NCI-H1930 (cell line): ENCODE measurements around the gene KLHDC9.
"Not testable (repeated sequence)": the region's sequence is repeated elsewhere in the genome, so short reads cannot be mapped to it uniquely, and the experiment has no call there.

Experiments used
- DNase-seq, 2 experiments: peaks; one replicate each; lab custom pipeline; 2025; lab: John Stamatoyannopoulos, UW

KLHDC9 gene, protein sequence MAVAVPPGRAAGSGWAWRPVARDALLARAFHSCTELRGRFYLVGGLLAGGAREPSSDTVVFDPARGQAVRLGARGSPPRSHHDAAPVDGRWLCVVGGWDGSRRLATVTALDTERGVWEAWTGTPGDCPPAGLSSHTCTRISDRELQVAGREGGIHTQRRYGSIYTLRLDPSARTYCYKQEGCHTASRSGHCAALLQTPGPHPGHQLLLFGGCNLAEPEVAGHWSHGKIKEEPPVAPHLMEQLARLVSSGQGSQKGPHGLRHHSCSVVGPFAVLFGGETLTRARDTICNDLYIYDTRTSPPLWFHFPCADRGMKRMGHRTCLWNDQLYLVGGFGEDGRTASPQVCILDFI

DNA sequence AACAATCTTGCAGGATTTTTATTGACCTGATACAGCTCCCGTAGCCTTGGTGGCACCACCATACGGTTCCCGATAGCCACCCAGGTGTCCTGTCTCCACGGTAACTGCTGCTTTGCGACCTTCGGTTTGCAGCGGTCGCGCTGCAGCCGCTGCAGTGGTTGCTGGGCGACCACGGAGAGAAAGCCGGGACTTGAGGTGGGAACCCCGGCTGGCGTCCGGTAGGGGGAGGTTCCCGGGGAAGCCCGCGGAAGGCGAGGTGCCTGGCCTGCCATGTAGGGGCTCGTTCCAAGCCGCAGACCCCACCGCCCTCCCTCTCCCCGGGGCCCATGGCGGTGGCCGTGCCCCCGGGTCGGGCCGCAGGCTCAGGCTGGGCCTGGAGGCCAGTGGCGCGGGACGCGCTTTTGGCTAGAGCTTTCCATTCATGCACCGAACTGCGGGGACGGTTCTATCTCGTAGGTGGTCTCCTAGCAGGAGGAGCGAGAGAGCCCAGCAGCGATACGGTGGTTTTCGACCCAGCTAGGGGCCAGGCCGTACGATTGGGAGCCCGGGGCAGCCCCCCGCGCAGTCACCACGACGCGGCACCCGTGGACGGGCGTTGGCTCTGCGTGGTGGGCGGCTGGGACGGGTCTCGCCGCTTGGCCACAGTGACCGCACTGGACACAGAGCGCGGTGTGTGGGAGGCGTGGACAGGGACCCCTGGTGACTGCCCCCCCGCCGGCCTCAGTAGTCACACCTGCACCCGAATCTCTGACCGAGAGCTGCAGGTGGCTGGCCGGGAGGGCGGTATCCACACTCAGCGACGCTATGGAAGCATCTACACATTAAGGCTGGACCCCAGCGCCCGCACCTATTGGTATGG is at the start of gene KLHDC9:
Gene KLHDC9, plus strand, starts transcription at position 152 of the 859 bp plus-strand sequence. Its CDS starts 175 bp downstream, at position 327.
- peak; percentile 89 to 90 for DNase-seq

- no peak for DNase-seq
Measured at GRCh38 chr1:161048949-161049722, 49.0 kb upstream of the KLHDC9 start.

DNA sequence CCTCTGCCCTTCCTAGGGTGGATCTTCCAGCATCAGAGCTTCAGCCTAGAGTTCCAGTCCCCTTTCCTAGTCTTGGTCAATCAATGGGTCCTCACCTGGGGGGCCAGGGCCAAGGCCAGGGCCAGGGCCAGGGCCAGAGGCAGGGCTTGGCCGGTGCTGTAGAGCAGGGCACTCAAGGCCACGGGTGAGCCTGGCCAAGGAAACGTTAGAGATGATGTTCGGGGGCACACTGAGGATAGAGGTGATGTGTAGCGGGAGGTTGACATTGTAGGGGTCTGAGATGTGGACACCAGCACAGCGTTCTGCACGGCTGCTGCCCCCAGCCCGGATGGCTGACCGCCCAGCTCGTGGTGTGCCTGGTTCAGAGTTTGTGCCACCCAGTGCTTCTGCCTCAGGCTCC is 46.9 kb upstream of the KLHDC9 start:
- no peak for DNase-seq

DNA sequence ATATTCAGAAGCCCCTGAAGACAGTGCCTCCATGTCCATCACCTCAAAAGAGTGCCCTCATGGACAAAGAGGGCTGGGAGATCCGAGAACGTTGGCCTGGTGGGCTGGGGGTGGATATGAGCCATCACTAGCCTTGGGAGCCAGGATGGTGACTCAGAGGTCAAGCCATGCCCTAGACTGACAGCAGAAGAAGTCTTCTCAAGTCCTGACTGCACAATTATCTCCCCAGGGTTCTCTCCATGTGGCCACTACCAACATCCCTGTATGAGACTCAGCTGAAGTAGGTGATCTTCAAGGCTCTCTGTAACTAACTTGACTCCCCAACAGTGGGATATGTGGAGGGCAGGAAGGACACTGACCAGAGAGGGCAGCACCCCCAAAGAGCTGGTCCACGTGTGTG is 45.3 kb upstream of the KLHDC9 start:
- DNase-seq, result no peak

- DNase-seq, result no peak
Measured at GRCh38 chr1:161054232-161054631, 43.9 kb upstream of the KLHDC9 start.

GRCh38 chr1:161054805-161055204 is 43.4 kb upstream of the KLHDC9 start:
- no peak for DNase-seq

DNA sequence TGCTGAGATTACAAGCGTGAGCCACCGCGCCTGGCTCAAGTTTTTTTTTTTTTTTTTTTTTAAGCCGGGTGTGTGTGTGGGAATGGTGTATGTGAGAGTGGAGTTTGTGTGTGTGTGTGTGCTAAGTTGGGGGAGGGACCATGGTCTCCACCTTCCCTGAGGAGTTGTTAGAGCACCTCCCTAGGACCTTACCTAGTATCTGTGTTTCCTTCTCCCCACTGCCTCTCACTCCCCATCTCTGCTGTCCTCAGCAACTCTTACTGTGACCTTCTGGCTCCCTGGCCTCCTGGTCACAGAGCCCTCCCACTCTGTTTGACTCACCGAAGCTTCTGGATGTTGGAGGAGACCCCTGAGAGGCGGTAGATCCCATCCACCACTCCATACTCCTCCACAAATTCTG is 38.9 kb upstream of the KLHDC9 start:
- no peak for DNase-seq

DNA sequence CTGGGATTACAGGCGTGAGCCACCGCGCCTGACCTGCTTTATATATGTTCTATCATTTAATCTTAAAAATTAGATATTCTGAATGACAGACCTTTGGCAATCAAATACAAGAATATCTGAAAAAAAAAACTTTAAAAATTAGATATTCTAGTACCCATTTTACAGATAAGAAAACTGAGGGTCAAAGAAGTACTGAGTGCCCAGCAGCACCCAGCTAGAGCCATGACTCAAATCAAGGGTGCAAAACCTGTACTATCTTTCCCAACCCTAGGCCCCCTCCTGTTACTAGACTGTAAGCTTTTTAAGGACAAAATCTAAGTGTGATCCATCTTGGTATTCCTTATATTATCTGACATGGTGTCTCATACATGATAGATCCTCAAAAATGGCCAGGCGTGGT is 36.7 kb upstream of the KLHDC9 start:
- DNase-seq, result no peak

GRCh38 chr1:161063936-161064335 is 34.2 kb upstream of the KLHDC9 start:
- DNase-seq, result not testable (repeated sequence)

DNA sequence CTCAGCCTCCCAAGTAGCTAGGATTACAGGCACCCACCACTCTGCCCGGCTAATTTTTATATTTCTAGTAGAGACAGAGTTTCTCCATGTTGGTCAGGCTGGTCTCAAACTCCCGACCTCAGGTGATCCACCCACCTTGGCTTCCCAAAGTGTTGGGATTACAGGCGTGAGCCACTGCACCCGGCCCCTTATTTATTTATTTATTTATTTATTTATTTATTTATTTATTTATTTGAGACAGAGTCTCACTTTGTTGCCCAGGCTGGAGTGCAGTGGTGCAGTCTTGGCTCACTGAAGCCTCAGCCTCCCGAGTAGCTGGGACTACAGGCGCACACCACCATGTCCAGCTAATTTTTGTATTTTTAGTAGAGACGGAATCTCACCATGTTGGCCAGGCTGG is 32.5 kb upstream of the KLHDC9 start:
- not testable (repeated sequence) for DNase-seq

GRCh38 chr1:161066694-161067093 is 31.5 kb upstream of the KLHDC9 start:
- no peak for DNase-seq

GRCh38 chr1:161068306-161069234 is 29.6 kb upstream of the KLHDC9 start:
- DNase-seq, result no peak

GRCh38 chr1:161069241-161069640 is 28.9 kb upstream of the KLHDC9 start:
- DNase-seq, result no peak

GRCh38 chr1:161069731-161070270 is 28.4 kb upstream of the KLHDC9 start, which contains the start of gene ARHGAP30:
TSS of gene ARHGAP30 (minus strand) at chr1:161069891. CDS start at chr1:161069624, 267 bp downstream.
- DNase-seq, result no peak

- no peak for DNase-seq
Measured at GRCh38 chr1:161070761-161071160, 27.4 kb upstream of the KLHDC9 start.

GRCh38 chr1:161071886-161072371 is 26.2 kb upstream of the KLHDC9 start:
- DNase-seq, result no peak

DNA sequence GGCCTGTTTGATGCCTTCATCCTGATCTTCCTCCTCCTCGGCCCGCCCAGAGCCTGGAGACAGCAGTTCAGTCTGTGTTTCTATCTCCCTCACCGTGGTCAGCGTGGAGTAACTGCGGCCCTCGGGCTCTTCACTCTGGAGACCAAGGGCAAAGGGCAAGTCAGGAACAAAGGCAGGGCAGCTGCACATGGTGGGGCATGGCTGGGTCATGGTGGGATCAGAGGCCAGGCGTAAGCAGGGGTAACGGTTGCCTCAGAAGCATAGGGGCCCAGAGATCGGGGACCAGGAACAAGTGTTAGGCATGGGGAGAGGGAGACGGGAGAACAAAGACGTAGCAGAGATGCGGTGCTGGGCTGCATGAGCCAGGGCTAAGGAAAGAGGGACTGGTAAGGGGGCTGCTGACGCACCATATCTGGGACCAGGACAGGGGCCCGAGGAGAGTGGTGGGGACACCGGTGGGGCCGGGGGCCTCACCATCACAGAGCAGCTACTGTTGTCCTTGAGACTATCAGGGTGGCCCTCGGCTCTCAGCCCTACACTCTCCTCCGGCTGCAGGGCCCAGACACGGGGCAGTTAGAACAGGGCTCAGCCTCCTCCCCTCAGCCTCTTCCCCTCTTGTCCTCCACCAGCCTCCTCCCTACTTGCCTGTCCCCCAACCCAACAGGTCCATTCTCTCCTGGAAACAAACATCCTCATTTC is 25.3 kb upstream of the KLHDC9 start:
- DNase-seq, result no peak

DNA sequence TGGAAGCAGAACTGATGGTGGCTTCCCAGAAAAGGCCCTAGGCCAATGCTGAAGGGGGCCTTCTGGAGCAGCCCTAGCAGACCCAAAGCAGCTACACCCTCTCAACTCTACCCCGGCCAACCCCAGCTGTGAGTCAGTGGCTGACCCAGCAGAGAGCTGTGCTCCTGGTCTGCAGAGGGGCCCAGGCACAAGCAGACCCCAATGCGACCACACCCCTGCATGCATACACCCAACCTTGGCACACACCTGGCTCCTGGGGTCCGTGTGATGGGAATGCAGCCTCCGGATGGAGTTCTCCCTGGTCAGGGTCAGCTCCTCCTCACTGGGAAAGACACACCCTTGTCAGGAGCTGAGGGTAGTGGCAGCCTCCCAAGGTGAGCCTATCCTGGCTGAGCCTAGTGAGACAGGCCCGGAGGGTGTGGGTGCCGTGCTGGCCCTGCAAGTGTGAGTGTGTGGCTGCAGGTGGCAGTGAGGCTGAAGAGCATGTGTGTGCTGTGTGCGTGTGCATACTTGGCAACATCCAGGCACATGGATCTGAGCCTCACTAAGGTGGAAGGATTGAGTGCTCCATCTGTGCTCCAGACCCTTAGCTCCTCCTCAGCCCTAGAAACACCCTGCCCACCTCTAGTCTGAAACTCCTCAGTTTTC is 24.6 kb upstream of the KLHDC9 start:
- DNase-seq, result no peak

- no peak for DNase-seq
Measured at GRCh38 chr1:161074676-161075368, 23.3 kb upstream of the KLHDC9 start.
